Gastrocnemius medialis (tissue), 4 donors: ENCODE measurements around the gene SREBF1.

Experiments
- POLR2A ChIP-seq, 2 donors: fragments of 450-650 bp; IDR thresholded peaks; one replicate each; pipeline ENCODE4 v1.6.1; 2017; ENCODE audit warnings: antibody characterized with exemption in 2 of 2, mild to moderate bottlenecking in 2 of 2, moderate library complexity in 2 of 2
- TF ChIP-seq, protein P1 (sequence below), 5 experiments: fragments of 450-650 bp in 3 of 5; fragments of 200-600 bp in 2 of 5; sonication (generic) in 2 of 5; IDR thresholded peaks in 4 of 5; conservative IDR thresholded peaks in 1 of 5; 1 replicate in 4 of 5; 2 replicates in 1 of 5; pipeline ENCODE4 v1.5.1; 2016 to 2019; ENCODE audit warnings: antibody characterized with exemption in 5 of 5, mild to moderate bottlenecking in 3 of 5, moderate library complexity in 3 of 5

DNA sequence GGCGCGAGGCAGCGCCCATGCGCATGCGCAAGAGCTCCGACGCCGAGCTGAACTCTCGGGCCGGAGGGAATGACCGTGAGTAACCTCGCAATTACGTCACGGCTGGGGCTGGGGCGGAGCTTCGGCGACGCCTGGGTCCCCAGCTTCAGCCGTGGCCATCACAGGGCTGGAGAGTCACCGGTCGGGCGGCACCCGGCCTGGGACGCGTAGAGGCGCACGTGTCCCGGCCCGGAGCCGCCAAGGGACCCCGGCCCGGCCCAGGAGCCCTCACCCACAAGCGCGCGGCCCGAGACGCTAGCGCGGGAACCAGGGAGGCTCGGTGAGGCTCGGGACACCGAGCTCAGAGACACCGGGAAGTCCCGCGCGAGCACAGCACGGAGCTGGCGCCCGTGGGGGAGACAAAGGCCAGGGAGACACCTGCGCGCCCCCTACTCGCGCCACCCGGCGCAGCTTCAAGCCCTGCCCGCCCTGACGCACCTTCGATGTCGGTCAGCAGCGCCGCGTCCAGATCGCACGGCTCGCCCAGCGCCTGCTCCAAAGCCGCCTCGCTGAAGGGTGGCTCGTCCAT is 452 bp downstream of the SREBF1 start:
- TF ChIP-seq POLR2A (IDR thresholded peaks at IDR 0.05): peak; percentile 99 to 100
- TF ChIP-seq, protein P1, sequence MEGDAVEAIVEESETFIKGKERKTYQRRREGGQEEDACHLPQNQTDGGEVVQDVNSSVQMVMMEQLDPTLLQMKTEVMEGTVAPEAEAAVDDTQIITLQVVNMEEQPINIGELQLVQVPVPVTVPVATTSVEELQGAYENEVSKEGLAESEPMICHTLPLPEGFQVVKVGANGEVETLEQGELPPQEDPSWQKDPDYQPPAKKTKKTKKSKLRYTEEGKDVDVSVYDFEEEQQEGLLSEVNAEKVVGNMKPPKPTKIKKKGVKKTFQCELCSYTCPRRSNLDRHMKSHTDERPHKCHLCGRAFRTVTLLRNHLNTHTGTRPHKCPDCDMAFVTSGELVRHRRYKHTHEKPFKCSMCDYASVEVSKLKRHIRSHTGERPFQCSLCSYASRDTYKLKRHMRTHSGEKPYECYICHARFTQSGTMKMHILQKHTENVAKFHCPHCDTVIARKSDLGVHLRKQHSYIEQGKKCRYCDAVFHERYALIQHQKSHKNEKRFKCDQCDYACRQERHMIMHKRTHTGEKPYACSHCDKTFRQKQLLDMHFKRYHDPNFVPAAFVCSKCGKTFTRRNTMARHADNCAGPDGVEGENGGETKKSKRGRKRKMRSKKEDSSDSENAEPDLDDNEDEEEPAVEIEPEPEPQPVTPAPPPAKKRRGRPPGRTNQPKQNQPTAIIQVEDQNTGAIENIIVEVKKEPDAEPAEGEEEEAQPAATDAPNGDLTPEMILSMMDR (IDR thresholded peaks at IDR 0.05 in 4 of 5, conservative IDR thresholded peaks at IDR 0.05 in 1 of 5): no peak
